ENCODE measurements around the gene GNPDA2. TPM values are rescaled to one million over a fixed set of nuclear protein-coding genes. Genes with fewer than 3 reads are reported as not detected.
A peak's percentile ranks its signal among the peaks of the same experiment; 100 is the strongest.

The GNPDA2 gene
- total RNA-seq, 1 donor from 2014 or later: 11.4 TPM

DNA sequence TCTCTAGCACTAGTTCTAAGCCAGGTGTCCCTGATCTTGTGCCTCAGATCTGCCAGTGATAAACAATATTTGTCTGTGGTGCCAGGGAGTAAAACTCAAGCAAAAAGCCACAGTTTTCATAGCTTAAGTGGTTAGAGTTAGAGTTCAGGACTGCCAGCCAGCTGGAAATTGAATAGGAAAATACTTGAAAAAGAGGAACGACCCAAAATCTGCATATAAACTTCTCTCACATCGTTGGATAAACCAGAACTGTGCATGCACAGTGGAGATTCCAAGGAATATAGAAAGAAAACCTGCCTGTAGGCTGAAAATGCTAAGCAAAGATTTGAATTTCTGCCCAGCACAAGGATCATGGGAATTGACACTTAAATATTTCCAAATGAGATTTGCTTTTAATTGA lies 35.0 kb upstream of the GNPDA2 start:
- H3K36me3 Mint-ChIP-seq: no peaks in the 10 kb centered on the region

DNA sequence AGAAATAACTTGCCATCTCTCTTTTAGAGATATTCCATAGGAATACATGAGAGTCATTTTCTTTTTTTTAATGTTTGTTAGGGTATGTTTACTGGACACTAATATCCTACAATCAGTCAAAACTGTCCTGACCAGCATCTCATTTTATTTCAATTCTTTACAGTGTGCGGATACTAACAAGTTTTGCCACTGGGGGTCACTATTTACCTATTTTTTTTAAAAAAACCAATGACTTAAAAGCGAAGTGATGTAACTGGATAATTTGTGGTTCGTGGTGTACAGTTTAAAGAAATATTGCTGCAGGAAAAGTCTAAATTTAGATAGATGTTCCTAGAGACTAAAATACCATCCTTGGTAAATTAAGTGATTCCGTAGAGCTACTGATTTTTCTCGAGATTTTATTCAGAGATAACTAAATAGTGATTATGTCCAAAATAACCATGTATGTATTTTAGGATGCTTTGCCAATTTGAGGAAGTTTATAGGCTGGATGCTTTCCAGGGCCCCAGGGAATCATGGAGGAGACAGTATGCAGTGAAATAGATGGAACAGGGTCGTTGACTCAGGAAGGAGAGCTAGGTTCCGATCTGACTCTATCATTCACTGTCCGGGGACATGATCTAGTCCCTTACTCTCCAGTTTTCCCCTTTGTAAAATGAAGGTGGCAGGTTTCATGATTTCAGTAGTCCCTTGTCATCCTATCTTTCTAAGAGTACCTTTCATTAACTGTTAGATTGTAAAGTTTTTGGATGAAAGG lies 34.0 kb upstream of the GNPDA2 start:
- H3K4me3 Mint-ChIP-seq: no peak overlapping the region
- H3K4me1 Mint-ChIP-seq: no peaks in the 10 kb centered on the region
- DNase-seq (ENCODE audit: low spot score in 2 of 2, unreplicated experiment in 2 of 2): no peak
- H3K27ac Mint-ChIP-seq: no peak overlapping the region
- no peaks in the 10 kb centered on the region for H3K36me3 Mint-ChIP-seq
- peaks cover 9% of the 10 kb centered on the region for H3K27me3 Mint-ChIP-seq (ENCODE audit: low read depth)
- no peaks in the 10 kb centered on the region for H3K9me3 Mint-ChIP-seq
- TF ChIP-seq, protein P1, sequence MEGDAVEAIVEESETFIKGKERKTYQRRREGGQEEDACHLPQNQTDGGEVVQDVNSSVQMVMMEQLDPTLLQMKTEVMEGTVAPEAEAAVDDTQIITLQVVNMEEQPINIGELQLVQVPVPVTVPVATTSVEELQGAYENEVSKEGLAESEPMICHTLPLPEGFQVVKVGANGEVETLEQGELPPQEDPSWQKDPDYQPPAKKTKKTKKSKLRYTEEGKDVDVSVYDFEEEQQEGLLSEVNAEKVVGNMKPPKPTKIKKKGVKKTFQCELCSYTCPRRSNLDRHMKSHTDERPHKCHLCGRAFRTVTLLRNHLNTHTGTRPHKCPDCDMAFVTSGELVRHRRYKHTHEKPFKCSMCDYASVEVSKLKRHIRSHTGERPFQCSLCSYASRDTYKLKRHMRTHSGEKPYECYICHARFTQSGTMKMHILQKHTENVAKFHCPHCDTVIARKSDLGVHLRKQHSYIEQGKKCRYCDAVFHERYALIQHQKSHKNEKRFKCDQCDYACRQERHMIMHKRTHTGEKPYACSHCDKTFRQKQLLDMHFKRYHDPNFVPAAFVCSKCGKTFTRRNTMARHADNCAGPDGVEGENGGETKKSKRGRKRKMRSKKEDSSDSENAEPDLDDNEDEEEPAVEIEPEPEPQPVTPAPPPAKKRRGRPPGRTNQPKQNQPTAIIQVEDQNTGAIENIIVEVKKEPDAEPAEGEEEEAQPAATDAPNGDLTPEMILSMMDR (IDR thresholded peaks at IDR 0.05; ENCODE audit: unreplicated experiment): peak; percentile 73

More for the DNA sequence above, 35.0 kb upstream of the GNPDA2 start:
- H3K4me1 Mint-ChIP-seq: no peaks in the 10 kb centered on the region
- DNase-seq (ENCODE audit: low spot score in 2 of 2, unreplicated experiment in 2 of 2): no peak
- peaks cover 7% of the 10 kb centered on the region for H3K27me3 Mint-ChIP-seq (ENCODE audit: low read depth)
- H3K4me3 Mint-ChIP-seq: no peak overlapping the region
- TF ChIP-seq, protein P1 (IDR thresholded peaks at IDR 0.05; ENCODE audit: unreplicated experiment): no peak
- no peak overlapping the region for H3K27ac Mint-ChIP-seq
- no peaks in the 10 kb centered on the region for H3K9me3 Mint-ChIP-seq

DNA sequence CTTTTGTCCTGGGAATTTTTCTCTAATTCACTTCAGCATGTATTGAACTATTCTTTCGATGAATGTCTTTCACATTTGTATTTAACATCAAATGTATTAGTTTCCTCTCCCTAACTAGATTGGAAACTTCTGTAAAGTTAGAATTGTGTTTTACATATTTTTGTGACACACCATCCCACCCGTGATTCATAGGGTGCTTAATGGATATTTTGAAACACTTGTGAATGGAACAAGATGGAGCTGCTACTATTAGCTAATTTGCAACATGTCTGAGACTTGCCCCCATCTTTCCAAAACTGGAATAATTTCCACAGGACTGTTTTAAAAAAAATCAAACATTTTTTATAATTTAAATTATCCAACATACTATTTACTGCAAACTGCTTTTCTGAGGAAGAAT lies 30.2 kb upstream of the GNPDA2 start:
- H3K36me3 Mint-ChIP-seq: no peaks in the 10 kb centered on the region
- DNase-seq (ENCODE audit: low spot score in 2 of 2, unreplicated experiment in 2 of 2): no peak
- H3K4me3 Mint-ChIP-seq: no peak overlapping the region
- no peaks in the 10 kb centered on the region for H3K9me3 Mint-ChIP-seq
- TF ChIP-seq, protein P1 (IDR thresholded peaks at IDR 0.05; ENCODE audit: unreplicated experiment): no peak
- no peak overlapping the region for H3K27ac Mint-ChIP-seq
- no peaks in the 10 kb centered on the region for H3K4me1 Mint-ChIP-seq
- peaks cover 12% of the 10 kb centered on the region for H3K27me3 Mint-ChIP-seq (ENCODE audit: low read depth)

DNA sequence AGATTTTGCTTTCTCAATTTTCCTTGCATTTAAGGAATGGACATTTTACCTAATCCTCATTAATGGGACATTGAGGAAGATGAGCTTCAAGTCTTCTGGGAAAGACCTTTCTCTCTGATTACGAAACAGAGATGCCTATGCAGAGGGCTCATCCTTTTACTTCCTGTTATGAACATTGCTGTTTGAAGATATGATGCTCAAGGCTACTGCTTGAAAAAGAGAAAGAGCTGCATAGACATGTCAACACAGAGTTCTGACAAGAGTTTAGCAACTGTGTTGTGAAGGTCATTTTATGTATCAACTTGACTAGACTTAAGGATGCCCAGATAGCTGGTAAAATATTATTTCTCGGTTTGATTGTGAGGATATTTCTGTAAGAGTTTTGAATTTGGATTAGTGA lies 13.8 kb upstream of the GNPDA2 start:
- no peak overlapping the region for H3K4me3 Mint-ChIP-seq
- H3K27me3 Mint-ChIP-seq (ENCODE audit: low read depth): peaks cover 27% of the 10 kb centered on the region
- H3K27ac Mint-ChIP-seq: no peak overlapping the region
- H3K4me1 Mint-ChIP-seq: no peaks in the 10 kb centered on the region
- H3K9me3 Mint-ChIP-seq: no peaks in the 10 kb centered on the region
- TF ChIP-seq, protein P1 (IDR thresholded peaks at IDR 0.05; ENCODE audit: unreplicated experiment): no peak
- no peak for DNase-seq (ENCODE audit: low spot score in 2 of 2, unreplicated experiment in 2 of 2)
- no peaks in the 10 kb centered on the region for H3K36me3 Mint-ChIP-seq

DNA sequence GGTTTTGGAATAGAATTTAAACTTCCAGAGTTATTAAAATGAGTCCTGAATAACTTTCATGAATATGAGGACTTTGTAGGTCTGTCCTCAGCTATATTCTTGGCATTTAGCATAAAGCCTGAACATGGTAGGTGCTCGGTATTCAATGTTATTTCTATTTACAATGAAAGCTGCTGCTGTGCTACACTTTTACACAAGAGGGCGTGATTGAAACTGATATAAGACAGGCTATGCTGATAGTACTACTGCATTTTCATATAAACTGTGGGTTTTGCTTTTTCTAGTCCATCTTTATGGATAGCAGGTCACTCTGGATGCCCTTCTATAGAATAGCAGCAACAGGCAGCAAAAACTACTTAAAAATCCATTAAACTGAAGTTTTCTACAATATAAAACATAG lies 12.3 kb upstream of the GNPDA2 start:
- no peaks in the 10 kb centered on the region for H3K36me3 Mint-ChIP-seq
- TF ChIP-seq, protein P1 (IDR thresholded peaks at IDR 0.05; ENCODE audit: unreplicated experiment): no peak
- no peak overlapping the region for H3K27ac Mint-ChIP-seq
- H3K4me1 Mint-ChIP-seq: no peaks in the 10 kb centered on the region
- no peak for DNase-seq (ENCODE audit: low spot score in 2 of 2, unreplicated experiment in 2 of 2)
- no peaks in the 10 kb centered on the region for H3K9me3 Mint-ChIP-seq
- H3K4me3 Mint-ChIP-seq: no peak overlapping the region
- H3K27me3 Mint-ChIP-seq (ENCODE audit: low read depth): peaks cover 42% of the 10 kb centered on the region
